ENCODE measurements around the gene RAPGEF1.

The RAPGEF1 gene

GRCh38 chr9:131727795-131728545, 11.9 kb downstream of the RAPGEF1 start:
- H3K4me3 ChIP-seq (ENCODE audit: severe bottlenecking), result no peak overlapping the region
- no peaks in the 10 kb centered on the region for H3K36me3 ChIP-seq (ENCODE audit: low read depth)

GRCh38 chr9:131727184-131727759, 12.6 kb downstream of the RAPGEF1 start:
- TF ChIP-seq CTCF (IDR thresholded peaks at IDR 0.05; ENCODE audit: poor library complexity, severe bottlenecking), result no peak
- H3K36me3 ChIP-seq (ENCODE audit: low read depth), result no peaks in the 10 kb centered on the region
- no peaks in the 10 kb centered on the region for H3K27me3 ChIP-seq (ENCODE audit: insufficient read depth, poor library complexity, severe bottlenecking)
- DNase-seq (ENCODE audit: low spot score) (no peak), ATAC-seq (ENCODE audit: low read depth) (peak; percentile 70)
- no peaks in the 10 kb centered on the region for H3K9me3 ChIP-seq (ENCODE audit: severe bottlenecking)
- peak overlapping the region; percentile 76 for H3K27ac ChIP-seq (ENCODE audit: poor library complexity, severe bottlenecking)
- no peak overlapping the region for H3K4me3 ChIP-seq (ENCODE audit: severe bottlenecking)
- peaks cover 44% of the 10 kb centered on the region for H3K4me1 ChIP-seq (ENCODE audit: insufficient read depth, poor library complexity, severe bottlenecking)

More at GRCh38 chr9:131727795-131728545, 11.9 kb downstream of the RAPGEF1 start:
- Histone ChIP-seq H3K9me3 (ENCODE audit: severe bottlenecking) (no peaks in the 10 kb centered on the region), H3K4me1 (ENCODE audit: insufficient read depth, poor library complexity, severe bottlenecking) (peaks cover 51% of the 10 kb centered on the region), H3K27me3 (ENCODE audit: insufficient read depth, poor library complexity, severe bottlenecking) (no peaks in the 10 kb centered on the region), H3K27ac (ENCODE audit: poor library complexity, severe bottlenecking) (peak overlapping the region; percentile 76)
- ATAC-seq (ENCODE audit: low read depth) (peak; percentile 35), DNase-seq (ENCODE audit: low spot score) (no peak)
- no peak for TF ChIP-seq CTCF (IDR thresholded peaks at IDR 0.05; ENCODE audit: poor library complexity, severe bottlenecking)

GRCh38 chr9:131724683-131725082, 15.2 kb downstream of the RAPGEF1 start:
- DNase-seq (ENCODE audit: low spot score) (no peak), ATAC-seq (ENCODE audit: low read depth) (no peak)
- Histone ChIP-seq H3K27ac (ENCODE audit: poor library complexity, severe bottlenecking) (no peak overlapping the region), H3K27me3 (ENCODE audit: insufficient read depth, poor library complexity, severe bottlenecking) (no peaks in the 10 kb centered on the region), H3K4me3 (ENCODE audit: severe bottlenecking) (no peak overlapping the region), H3K9me3 (ENCODE audit: severe bottlenecking) (no peaks in the 10 kb centered on the region), H3K4me1 (ENCODE audit: insufficient read depth, poor library complexity, severe bottlenecking) (peaks cover 28% of the 10 kb centered on the region), H3K36me3 (ENCODE audit: low read depth) (no peaks in the 10 kb centered on the region)
- no peak for TF ChIP-seq CTCF (IDR thresholded peaks at IDR 0.05; ENCODE audit: poor library complexity, severe bottlenecking)

GRCh38 chr9:131723632-131724031, 16.2 kb downstream of the RAPGEF1 start:
- no peaks in the 10 kb centered on the region for H3K9me3 ChIP-seq (ENCODE audit: severe bottlenecking)
- H3K27ac ChIP-seq (ENCODE audit: poor library complexity, severe bottlenecking), result no peak overlapping the region
- H3K4me3 ChIP-seq (ENCODE audit: severe bottlenecking), result no peak overlapping the region
- H3K27me3 ChIP-seq (ENCODE audit: insufficient read depth, poor library complexity, severe bottlenecking), result no peaks in the 10 kb centered on the region
- H3K36me3 ChIP-seq (ENCODE audit: low read depth), result no peaks in the 10 kb centered on the region
- no peak for ATAC-seq (ENCODE audit: low read depth)
- H3K4me1 ChIP-seq (ENCODE audit: insufficient read depth, poor library complexity, severe bottlenecking), result peaks cover 20% of the 10 kb centered on the region
- TF ChIP-seq CTCF (IDR thresholded peaks at IDR 0.05; ENCODE audit: poor library complexity, severe bottlenecking), result no peak
- DNase-seq (ENCODE audit: low spot score), result no peak

GRCh38 chr9:131722255-131722654, 17.6 kb downstream of the RAPGEF1 start:
- H3K27ac ChIP-seq (ENCODE audit: poor library complexity, severe bottlenecking), result no peak overlapping the region
- TF ChIP-seq CTCF (IDR thresholded peaks at IDR 0.05; ENCODE audit: poor library complexity, severe bottlenecking), result no peak
- ATAC-seq (ENCODE audit: low read depth), result no peak
- H3K27me3 ChIP-seq (ENCODE audit: insufficient read depth, poor library complexity, severe bottlenecking), result no peaks in the 10 kb centered on the region
- H3K4me3 ChIP-seq (ENCODE audit: severe bottlenecking), result no peak overlapping the region
- H3K4me1 ChIP-seq (ENCODE audit: insufficient read depth, poor library complexity, severe bottlenecking), result peaks cover 6% of the 10 kb centered on the region
- no peaks in the 10 kb centered on the region for H3K9me3 ChIP-seq (ENCODE audit: severe bottlenecking)
- DNase-seq (ENCODE audit: low spot score), result no peak
- H3K36me3 ChIP-seq (ENCODE audit: low read depth), result no peaks in the 10 kb centered on the region

Measured in RWPE2 (cell line).